OCI-LY1 (cell line): ENCODE data around the gene PTMS.
A peak's percentile ranks its signal among the peaks of the same experiment; 100 is the strongest.

Experiments
- H2AFZ ChIP-seq: fragments of 200-600 bp; sonication (generic), shearing (Covaris generic); 2 replicates; pipeline ENCODE4 v1.6.0; 2014; ENCODE audit warnings: antibody characterized with exemption, mild to moderate bottlenecking, low read length
- H3F3A ChIP-seq: fragments of 200-600 bp; sonication (generic), shearing (Covaris generic); 2 replicates; pipeline ENCODE4 v1.6.0; 2014; ENCODE audit warnings: mild to moderate bottlenecking, antibody characterized with exemption, low read length, moderate library complexity; ENCODE audit not compliant: insufficient read depth
- H3K27ac ChIP-seq: fragments of 200-600 bp; sonication (generic); 2 replicates; pipeline ENCODE4 v1.5.1; 2014; ENCODE audit warnings: low read length, mixed run types, mild to moderate bottlenecking, low read depth; ENCODE audit not compliant: poor library complexity, severe bottlenecking
- H3K27me3 ChIP-seq: fragments of 200-600 bp; sonication (generic); 2 replicates; pipeline ENCODE4 v1.6.0; 2014; ENCODE audit warnings: antibody characterized with exemption, mild to moderate bottlenecking, low read length, moderate library complexity; ENCODE audit not compliant: insufficient read depth
- H3K36me3 ChIP-seq: fragments of 200-600 bp; sonication (generic); 2 replicates; pipeline ENCODE4 v1.6.1; 2014; ENCODE audit warnings: mild to moderate bottlenecking, antibody characterized with exemption, low read length, moderate library complexity, mixed read lengths; ENCODE audit not compliant: insufficient read depth
- H3K4me1 ChIP-seq: fragments of 200-600 bp; sonication (generic); 2 replicates; pipeline ENCODE4 v1.5.1; 2014; ENCODE audit warnings: mild to moderate bottlenecking, low read length, moderate library complexity; ENCODE audit not compliant: insufficient read depth, severe bottlenecking
- H3K4me2 ChIP-seq: fragments of 200-600 bp; sonication (generic), shearing (Covaris generic); 2 replicates; pipeline ENCODE4 v1.6.1; 2014; ENCODE audit warnings: low read length
- H3K4me3 ChIP-seq: fragments of 200-600 bp; sonication (generic); 2 replicates; pipeline ENCODE4 v1.5.1; 2014; ENCODE audit warnings: low read length, low read depth, mild to moderate bottlenecking, mixed read lengths; ENCODE audit not compliant: poor library complexity, severe bottlenecking
- H3K79me2 ChIP-seq: fragments of 200-600 bp; shearing (Covaris generic); 2 replicates; pipeline ENCODE4 v1.6.1; 2016; ENCODE audit warnings: mixed run types, low read length, mixed read lengths; ENCODE audit not compliant: insufficient read depth
- H3K9ac ChIP-seq: fragments of 200-600 bp; sonication (generic), shearing (Covaris generic); 2 replicates; pipeline ENCODE4 v1.6.1; 2014; ENCODE audit warnings: mild to moderate bottlenecking, low read length, mixed read lengths
- H3K9me2 ChIP-seq: fragments of 200-600 bp; sonication (generic), shearing (Covaris generic); 2 replicates; pipeline ENCODE4 v1.6.1; 2014; ENCODE audit warnings: low read depth, mild to moderate bottlenecking, low read length, mixed read lengths
- H3K9me3 ChIP-seq: fragments of 200-600 bp; shearing (Covaris generic); 2 replicates; pipeline ENCODE4 v1.6.1; 2014; ENCODE audit warnings: low read length, mixed read lengths
- H4K20me1 ChIP-seq: fragments of 200-600 bp; sonication (generic), shearing (Covaris generic); 2 replicates; pipeline ENCODE4 v1.6.0; 2016; ENCODE audit warnings: mild to moderate bottlenecking, low read length; ENCODE audit not compliant: insufficient read depth
- EZH2 ChIP-seq: fragments of 200-600 bp; sonication (generic), shearing (Covaris generic); IDR thresholded peaks from 2 replicates; pipeline ENCODE4 v1.8.0; 2017; ENCODE audit warnings: borderline replicate concordance, mixed run types, mild to moderate bottlenecking, antibody characterized with exemption, low read length, moderate library complexity, mixed read lengths
- TF ChIP-seq, protein P1 (sequence below): fragments of 200-600 bp; sonication (generic), shearing (Covaris generic); IDR thresholded peaks from 2 replicates; pipeline ENCODE4 v1.5.1; 2017; ENCODE audit warnings: mild to moderate bottlenecking, antibody characterized with exemption, low read length, moderate library complexity, mixed read lengths

The PTMS gene

DNA sequence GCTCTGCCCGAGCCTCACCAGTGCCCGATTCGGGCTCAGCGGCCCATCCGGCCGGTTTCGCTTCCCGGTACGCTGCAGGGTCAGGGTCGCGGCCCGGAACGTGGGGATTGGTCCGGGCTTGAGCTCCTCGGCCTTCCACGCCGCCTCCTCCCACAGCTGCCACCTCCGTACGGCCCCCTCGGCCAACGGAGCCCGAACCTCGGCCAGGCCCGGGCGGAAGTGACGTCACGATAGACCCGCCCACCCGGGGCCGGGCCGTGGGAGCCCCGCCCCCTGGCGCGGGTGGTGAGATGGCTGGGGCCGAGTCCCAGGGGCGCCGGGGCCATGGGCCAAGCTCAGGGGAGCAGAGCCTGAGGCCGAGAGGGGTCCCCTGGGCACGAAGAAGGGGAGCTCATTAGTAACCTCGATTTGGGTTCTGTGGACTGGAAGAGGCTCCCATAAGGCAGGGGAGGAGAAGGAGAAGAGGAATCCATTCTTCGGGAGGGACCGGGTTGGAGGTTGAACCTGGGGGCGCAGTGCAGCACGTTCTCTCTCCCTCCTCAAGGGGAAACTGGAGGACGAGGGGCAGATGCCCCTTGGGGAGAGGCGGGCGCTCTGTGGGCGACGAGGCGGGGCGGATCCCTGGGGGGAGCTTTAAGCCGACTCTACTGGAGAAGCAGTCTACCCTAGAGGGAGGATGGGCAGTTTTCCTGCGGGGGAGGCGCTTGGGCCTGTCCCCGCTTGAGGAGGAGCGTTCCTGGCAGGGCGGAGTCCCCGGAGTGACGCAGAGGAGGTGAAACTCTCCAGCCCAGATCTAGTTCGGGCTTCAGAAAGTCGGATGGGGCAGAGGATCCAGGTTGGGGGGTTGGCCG lies 13.0 kb upstream of the PTMS start, which contains the start of gene MLF2:
TSS of gene MLF2 (minus strand) at position 221 of the 851 bp plus-strand sequence. CDS start 807 bp downstream, outside the sequence.
- no peaks in the 10 kb centered on the region for H3K27me3 ChIP-seq
- no peaks in the 10 kb centered on the region for H3K9me2 ChIP-seq
- H4K20me1 ChIP-seq, result no peaks in the 10 kb centered on the region
- H3K4me3 ChIP-seq, result peak within 1 kb of the TSS; percentile 88
- peak within 1 kb of the TSS; percentile 84 for H3K4me2 ChIP-seq
- H3F3A ChIP-seq, result no peaks in the 10 kb centered on the region
- peaks cover 10% of the 10 kb centered on the region for H3K4me1 ChIP-seq
- H3K36me3 ChIP-seq, result peaks cover 28% of the 10 kb centered on the region
- no peaks in the 10 kb centered on the region for H3K9me3 ChIP-seq
- H3K27ac ChIP-seq, result peak within 1 kb of the TSS; percentile 81
- TF ChIP-seq, protein P1, sequence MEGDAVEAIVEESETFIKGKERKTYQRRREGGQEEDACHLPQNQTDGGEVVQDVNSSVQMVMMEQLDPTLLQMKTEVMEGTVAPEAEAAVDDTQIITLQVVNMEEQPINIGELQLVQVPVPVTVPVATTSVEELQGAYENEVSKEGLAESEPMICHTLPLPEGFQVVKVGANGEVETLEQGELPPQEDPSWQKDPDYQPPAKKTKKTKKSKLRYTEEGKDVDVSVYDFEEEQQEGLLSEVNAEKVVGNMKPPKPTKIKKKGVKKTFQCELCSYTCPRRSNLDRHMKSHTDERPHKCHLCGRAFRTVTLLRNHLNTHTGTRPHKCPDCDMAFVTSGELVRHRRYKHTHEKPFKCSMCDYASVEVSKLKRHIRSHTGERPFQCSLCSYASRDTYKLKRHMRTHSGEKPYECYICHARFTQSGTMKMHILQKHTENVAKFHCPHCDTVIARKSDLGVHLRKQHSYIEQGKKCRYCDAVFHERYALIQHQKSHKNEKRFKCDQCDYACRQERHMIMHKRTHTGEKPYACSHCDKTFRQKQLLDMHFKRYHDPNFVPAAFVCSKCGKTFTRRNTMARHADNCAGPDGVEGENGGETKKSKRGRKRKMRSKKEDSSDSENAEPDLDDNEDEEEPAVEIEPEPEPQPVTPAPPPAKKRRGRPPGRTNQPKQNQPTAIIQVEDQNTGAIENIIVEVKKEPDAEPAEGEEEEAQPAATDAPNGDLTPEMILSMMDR, result no peak; the same call in 1 of the 2 replicates
- TF ChIP-seq EZH2, result no peak
- no peaks in the 10 kb centered on the region for H3K79me2 ChIP-seq
- peak within 1 kb of the TSS; percentile 90 for H3K9ac ChIP-seq
- H2AFZ ChIP-seq, result no peak within 1 kb of the TSS

GRCh38 chr12:6753772-6754356 lies 12.3 kb upstream of the PTMS start:
- Histone ChIP-seq H3K9ac (no peak overlapping the region), H4K20me1 (no peaks in the 10 kb centered on the region), H3F3A (no peaks in the 10 kb centered on the region), H3K36me3 (peaks cover 21% of the 10 kb centered on the region), H3K4me3 (no peak overlapping the region), H3K27ac (no peak overlapping the region), H3K4me1 (peaks cover 14% of the 10 kb centered on the region), H3K79me2 (no peaks in the 10 kb centered on the region), H2AFZ (no peak overlapping the region), H3K4me2 (peak overlapping the region; percentile 84), H3K27me3 (no peaks in the 10 kb centered on the region), H3K9me2 (no peaks in the 10 kb centered on the region), H3K9me3 (no peaks in the 10 kb centered on the region)
- TF ChIP-seq, protein P1, result peak; percentile 95; the same call in 1 of the 2 replicates
- TF ChIP-seq EZH2, result no peak

DNA sequence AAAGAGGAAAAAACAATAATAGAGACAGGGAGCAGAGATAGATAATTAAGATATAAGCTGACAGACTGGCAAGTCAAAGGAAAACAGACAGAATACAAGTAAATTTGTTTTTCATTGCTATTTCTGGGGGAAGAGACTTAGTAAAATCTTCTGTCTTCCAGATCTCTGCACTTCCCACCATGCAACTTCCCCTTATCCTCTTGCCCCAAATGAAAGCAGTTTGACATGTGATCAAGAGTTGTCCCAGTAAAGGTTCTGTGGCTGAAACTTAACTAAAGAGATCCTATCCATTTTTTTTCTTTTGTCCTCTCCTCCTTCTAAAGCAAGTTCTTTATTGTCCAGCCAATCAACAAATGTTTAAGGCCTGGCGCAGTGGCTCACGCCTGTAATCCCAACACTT lies 11.8 kb upstream of the PTMS start:
- H3K9ac ChIP-seq, result no peak overlapping the region
- no peaks in the 10 kb centered on the region for H3F3A ChIP-seq
- H3K36me3 ChIP-seq, result peaks cover 16% of the 10 kb centered on the region
- TF ChIP-seq, protein P1, result no peak
- no peak for TF ChIP-seq EZH2
- H3K4me3 ChIP-seq, result no peak overlapping the region
- H3K27me3 ChIP-seq, result no peaks in the 10 kb centered on the region
- H3K4me1 ChIP-seq, result peaks cover 15% of the 10 kb centered on the region
- H3K9me3 ChIP-seq, result no peaks in the 10 kb centered on the region
- H3K79me2 ChIP-seq, result no peaks in the 10 kb centered on the region
- H3K9me2 ChIP-seq, result no peaks in the 10 kb centered on the region
- H2AFZ ChIP-seq, result no peak overlapping the region
- no peaks in the 10 kb centered on the region for H4K20me1 ChIP-seq
- no peak overlapping the region for H3K27ac ChIP-seq
- no peak overlapping the region for H3K4me2 ChIP-seq
